ENCODE data around the gene HNF1A.
A peak's percentile ranks its signal among the peaks of the same experiment; 100 is the strongest.
"Not testable (repeated sequence)": the region's sequence is repeated elsewhere in the genome, so short reads cannot be mapped to it uniquely, and the experiment has no call there.

HNF1A gene

GRCh38 chr12:121011820-121012219, 33.5 kb downstream of the HNF1A start:
- DNase-seq (ENCODE audit: low spot score): no peak

GRCh38 chr12:121013715-121014114, 35.4 kb downstream of the HNF1A start:
- no peak for DNase-seq (ENCODE audit: low spot score)

GRCh38 chr12:121015825-121016766, 37.8 kb downstream of the HNF1A start, which contains the start of gene C12orf43:
C12orf43 (minus strand) TSS chr12:121016487; CDS start chr12:121016474, 13 bp downstream.
- DNase-seq (ENCODE audit: low spot score): peak; percentile 95

GRCh38 chr12:121017966-121018491, 39.7 kb downstream of the HNF1A start:
- no peak for DNase-seq (ENCODE audit: low spot score)

- DNase-seq (ENCODE audit: low spot score): no peak
These were observed 40.7 kb downstream of the HNF1A start for GRCh38 chr12:121018860-121019617.

- DNase-seq (ENCODE audit: low spot score): no peak
These were observed 43.4 kb downstream of the HNF1A start for GRCh38 chr12:121021754-121022153.

- DNase-seq (ENCODE audit: low spot score): no peak
These were observed 44.4 kb downstream of the HNF1A start for GRCh38 chr12:121022713-121023112.

GRCh38 chr12:121023799-121024198, 45.5 kb downstream of the HNF1A start:
- DNase-seq (ENCODE audit: low spot score): no peak

GRCh38 chr12:121025442-121026226, 47.3 kb downstream of the HNF1A start:
- DNase-seq (ENCODE audit: low spot score): no peak

GRCh38 chr12:121026274-121027045, 48.1 kb downstream of the HNF1A start:
- DNase-seq (ENCODE audit: low spot score): no peak

GRCh38 chr12:121030576-121031212, 52.4 kb downstream of the HNF1A start:
- DNase-seq (ENCODE audit: low spot score): no peak

GRCh38 chr12:121033625-121034349, 55.4 kb downstream of the HNF1A start:
- no peak for DNase-seq (ENCODE audit: low spot score)

GRCh38 chr12:121034616-121035305, 56.4 kb downstream of the HNF1A start:
- no peak for DNase-seq (ENCODE audit: low spot score)

GRCh38 chr12:121036810-121037326, 58.5 kb downstream of the HNF1A start:
- no peak for DNase-seq (ENCODE audit: low spot score)

- DNase-seq (ENCODE audit: low spot score): no peak
These were observed 60.7 kb downstream of the HNF1A start, which contains the start of gene OASL for GRCh38 chr12:121038861-121039668. OASL (minus strand) TSS chr12:121039246; CDS start chr12:121038971, 275 bp downstream.

GRCh38 chr12:121043067-121043466, 64.7 kb downstream of the HNF1A start:
- no peak for DNase-seq (ENCODE audit: low spot score)

- not testable (repeated sequence) for DNase-seq (ENCODE audit: low spot score)
These were observed 69.1 kb downstream of the HNF1A start for GRCh38 chr12:121047400-121047799.

- no peak for DNase-seq (ENCODE audit: low spot score)
These were observed 70.1 kb downstream of the HNF1A start for GRCh38 chr12:121048442-121048841.
